SK-N-SH (cell line): Measurements from ENCODE around the gene FLRT2.

Source experiments
- CTCF ChIP-seq: fragments of 200-600 bp; sonication (generic); IDR thresholded peaks from 2 replicates; pipeline ENCODE4 v1.6.1; 2017; ENCODE audit warnings: antibody characterized with exemption, mild to moderate bottlenecking, moderate library complexity
- EP300 ChIP-seq, 2 experiments: IDR thresholded peaks; 2 replicates each; pipeline versions ENCODE4 v1.4.0 to v1.6.1; 2012; ENCODE audit warnings: borderline replicate concordance in 1 of 2, low read depth in 1 of 2, low read length in 1 of 2
- MXI1 ChIP-seq: IDR thresholded peaks from 2 replicates; pipeline ENCODE4 v1.6.1; 2012; ENCODE audit warnings: mild to moderate bottlenecking, low read depth, low read length, improper control_type of control experiment
- NRF1 ChIP-seq: IDR thresholded peaks from 2 replicates; pipeline ENCODE4 v1.6.1; 2012; ENCODE audit warnings: low read depth, mild to moderate bottlenecking, low read length
- PBX3 ChIP-seq: IDR thresholded peaks from 2 replicates; pipeline ENCODE4; 2012
- RAD21 ChIP-seq: IDR thresholded peaks from 2 replicates; pipeline ENCODE4 v1.6.1; 2012; ENCODE audit warnings: mild to moderate bottlenecking, low read length
- RCOR1 ChIP-seq: fragments of 150-350 bp; IDR thresholded peaks from 2 replicates; pipeline ENCODE4 v1.6.1; 2017; ENCODE audit warnings: antibody characterized with exemption, low read length

GRCh38 chr14:85620947-85621346 lies 91.0 kb downstream of the FLRT2 start:
- TF ChIP-seq PBX3: no peak
- TF ChIP-seq RCOR1: no peak
- TF ChIP-seq CTCF: no peak
- no peak for TF ChIP-seq EP300 (IDR thresholded peaks at IDR 0.05; ENCODE audit: borderline replicate concordance in 1 of 2, low read depth in 1 of 2, low read length in 1 of 2)
- no peak for TF ChIP-seq NRF1
- TF ChIP-seq RAD21: no peak
- no peak for TF ChIP-seq MXI1
